DOHH2 (cell line): ENCODE results near the gene MCOLN1.

Experiments used
- H3F3A ChIP-seq: fragments of 200-600 bp; sonication (generic), shearing (Covaris generic); 2 replicates; pipeline ENCODE4 v1.6.0; 2016; ENCODE audit warnings: antibody characterized with exemption, mild to moderate bottlenecking; ENCODE audit not compliant: control insufficient read depth, insufficient read depth
- H3K27ac ChIP-seq: fragments of 200-600 bp; sonication (generic); 2 replicates; pipeline ENCODE4 v1.5.1; 2014; ENCODE audit warnings: low read depth, mild to moderate bottlenecking, low read length, moderate library complexity
- H3K27me3 ChIP-seq: fragments of 200-600 bp; sonication (generic); 2 replicates; pipeline ENCODE4 v1.6.1; 2014; ENCODE audit warnings: mild to moderate bottlenecking, low read length, mixed read lengths; ENCODE audit not compliant: control insufficient read depth
- H3K36me3 ChIP-seq: fragments of 200-600 bp; sonication (generic); 2 replicates; pipeline ENCODE4 v1.6.1; 2014; ENCODE audit warnings: mild to moderate bottlenecking, low read length, moderate library complexity, mixed read lengths; ENCODE audit not compliant: control insufficient read depth
- H3K4me1 ChIP-seq: fragments of 200-600 bp; sonication (generic); 2 replicates; pipeline ENCODE4 v1.6.1; 2014; ENCODE audit warnings: mild to moderate bottlenecking, low read length, mixed read lengths; ENCODE audit not compliant: control insufficient read depth
- H3K4me2 ChIP-seq: fragments of 200-600 bp; sonication (generic); 2 replicates; pipeline ENCODE4 v1.6.0; 2014; ENCODE audit warnings: mild to moderate bottlenecking, low read length, moderate library complexity
- H3K4me3 ChIP-seq: fragments of 200-600 bp; sonication (generic); 2 replicates; pipeline ENCODE4 v1.5.1; 2014; ENCODE audit warnings: mild to moderate bottlenecking, low read length, mixed read lengths
- H3K79me2 ChIP-seq: fragments of 200-600 bp; sonication (generic); 2 replicates; pipeline ENCODE4 v1.6.1; 2014; ENCODE audit warnings: mild to moderate bottlenecking, low read length, mixed read lengths; ENCODE audit not compliant: control insufficient read depth
- H3K9me2 ChIP-seq: fragments of 200-600 bp; sonication (generic); replicated peaks from 2 replicates; pipeline ENCODE4 v1.6.1; 2014; ENCODE audit warnings: mild to moderate bottlenecking, low read length, mixed read lengths; ENCODE audit not compliant: control insufficient read depth
- H3K9me3 ChIP-seq: fragments of 200-600 bp; sonication (generic); 2 replicates; pipeline ENCODE4 v1.6.1; 2014; ENCODE audit warnings: antibody characterized with exemption, low read length, mixed read lengths; ENCODE audit not compliant: control insufficient read depth, insufficient read depth
- H4K20me1 ChIP-seq: fragments of 200-600 bp; sonication (generic); 2 replicates; pipeline ENCODE4 v1.6.0; 2014; ENCODE audit warnings: low read depth, mild to moderate bottlenecking, antibody characterized with exemption, low read length, moderate library complexity; ENCODE audit not compliant: control insufficient read depth, insufficient read depth
- EZH2phosphoT487 ChIP-seq: fragments of 200-600 bp; sonication (generic); IDR thresholded peaks from 2 replicates; pipeline ENCODE4 v1.6.1; 2017; ENCODE audit warnings: borderline replicate concordance, mild to moderate bottlenecking, antibody characterized with exemption, low read length, moderate library complexity, mixed read lengths
- TF ChIP-seq, protein P1 (sequence below): fragments of 200-600 bp; sonication (generic); IDR thresholded peaks from one replicate; pipeline ENCODE4 v1.5.1; 2014; ENCODE audit warnings: antibody characterized with exemption, mild to moderate bottlenecking, low read depth, low read length; ENCODE audit not compliant: poor library complexity, severe bottlenecking

MCOLN1 gene

DNA sequence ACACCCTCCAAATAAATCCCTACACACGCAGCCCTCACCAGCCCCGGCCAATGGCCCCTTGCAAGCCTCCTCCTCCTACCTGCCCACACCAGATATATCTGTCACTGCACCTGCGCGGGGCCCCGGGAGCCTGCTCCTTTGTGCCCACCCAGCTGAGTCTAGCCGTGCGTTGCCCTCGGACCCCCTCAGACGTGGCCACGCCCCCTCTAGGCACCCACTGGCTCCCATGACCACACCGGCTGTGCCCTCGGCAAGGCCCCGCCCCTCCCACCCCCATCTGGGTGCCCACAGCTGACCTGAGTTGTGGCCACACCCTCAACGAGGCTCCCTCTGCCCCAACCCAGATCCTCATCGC is 6.8 kb downstream of the MCOLN1 start:
- H3K27ac ChIP-seq = no peak overlapping the region
- no peak overlapping the region for H3K4me3 ChIP-seq
- no peak for TF ChIP-seq EZH2phosphoT487
- TF ChIP-seq, protein P1, sequence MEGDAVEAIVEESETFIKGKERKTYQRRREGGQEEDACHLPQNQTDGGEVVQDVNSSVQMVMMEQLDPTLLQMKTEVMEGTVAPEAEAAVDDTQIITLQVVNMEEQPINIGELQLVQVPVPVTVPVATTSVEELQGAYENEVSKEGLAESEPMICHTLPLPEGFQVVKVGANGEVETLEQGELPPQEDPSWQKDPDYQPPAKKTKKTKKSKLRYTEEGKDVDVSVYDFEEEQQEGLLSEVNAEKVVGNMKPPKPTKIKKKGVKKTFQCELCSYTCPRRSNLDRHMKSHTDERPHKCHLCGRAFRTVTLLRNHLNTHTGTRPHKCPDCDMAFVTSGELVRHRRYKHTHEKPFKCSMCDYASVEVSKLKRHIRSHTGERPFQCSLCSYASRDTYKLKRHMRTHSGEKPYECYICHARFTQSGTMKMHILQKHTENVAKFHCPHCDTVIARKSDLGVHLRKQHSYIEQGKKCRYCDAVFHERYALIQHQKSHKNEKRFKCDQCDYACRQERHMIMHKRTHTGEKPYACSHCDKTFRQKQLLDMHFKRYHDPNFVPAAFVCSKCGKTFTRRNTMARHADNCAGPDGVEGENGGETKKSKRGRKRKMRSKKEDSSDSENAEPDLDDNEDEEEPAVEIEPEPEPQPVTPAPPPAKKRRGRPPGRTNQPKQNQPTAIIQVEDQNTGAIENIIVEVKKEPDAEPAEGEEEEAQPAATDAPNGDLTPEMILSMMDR = no peak
- no peaks in the 10 kb centered on the region for H3K79me2 ChIP-seq
- peaks cover 7% of the 10 kb centered on the region for H3K4me1 ChIP-seq
- no peaks in the 10 kb centered on the region for H3K9me2 ChIP-seq
- H3K9me3 ChIP-seq = no peaks in the 10 kb centered on the region
- no peaks in the 10 kb centered on the region for H4K20me1 ChIP-seq
- no peaks in the 10 kb centered on the region for H3K36me3 ChIP-seq
- H3F3A ChIP-seq = no peaks in the 10 kb centered on the region
- H3K27me3 ChIP-seq = no peaks in the 10 kb centered on the region
- H3K4me2 ChIP-seq = no peak overlapping the region

- Histone ChIP-seq H3K79me2 (no peaks in the 10 kb centered on the region), H3F3A (no peaks in the 10 kb centered on the region), H3K27ac (no peak overlapping the region), H3K9me2 (no peaks in the 10 kb centered on the region), H3K27me3 (no peaks in the 10 kb centered on the region), H4K20me1 (no peaks in the 10 kb centered on the region), H3K4me2 (no peak overlapping the region), H3K36me3 (no peaks in the 10 kb centered on the region), H3K4me1 (peaks cover 11% of the 10 kb centered on the region), H3K4me3 (no peak overlapping the region), H3K9me3 (no peaks in the 10 kb centered on the region)
- TF ChIP-seq EZH2phosphoT487 = no peak
- TF ChIP-seq, protein P1 = no peak
Observed at GRCh38 chr19:7529610-7530490, 7.4 kb downstream of the MCOLN1 start.

DNA sequence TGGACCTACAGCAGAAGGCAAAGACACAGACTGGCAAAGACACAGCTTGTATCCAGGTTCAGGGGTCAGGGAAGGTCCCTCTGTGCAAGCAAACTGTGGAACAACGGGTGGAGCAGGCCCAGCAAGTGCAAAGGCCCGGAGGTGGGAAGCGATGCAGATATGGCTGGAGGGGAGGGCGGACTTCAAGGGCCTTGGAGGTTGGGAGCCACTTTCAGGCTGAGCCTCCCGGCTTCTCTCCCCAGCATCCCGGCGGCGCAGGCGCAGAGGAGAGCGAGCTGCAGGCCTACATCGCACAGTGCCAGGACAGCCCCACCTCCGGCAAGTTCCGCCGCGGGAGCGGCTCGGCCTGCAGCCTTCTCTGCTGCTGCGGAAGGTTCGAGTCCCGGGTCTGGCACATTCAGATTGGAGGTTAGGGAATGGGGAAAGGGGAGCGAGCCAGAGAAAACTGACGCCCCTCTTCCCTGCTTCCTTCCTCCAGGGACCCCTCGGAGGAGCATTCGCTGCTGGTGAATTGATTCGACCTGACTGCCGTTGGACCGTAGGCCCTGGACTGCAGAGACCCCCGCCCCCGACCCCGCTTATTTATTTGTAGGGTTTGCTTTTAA is 11.0 kb downstream of the MCOLN1 start:
- no peaks in the 10 kb centered on the region for H3K9me3 ChIP-seq
- H3K79me2 ChIP-seq = peaks cover 3% of the 10 kb centered on the region; the same call in 1 of the 2 replicates
- peaks cover 3% of the 10 kb centered on the region; the same call in 1 of the 2 replicates for H3F3A ChIP-seq
- H3K4me3 ChIP-seq = peak overlapping the region; percentile 98
- H3K9me2 ChIP-seq = no peaks in the 10 kb centered on the region
- H3K4me1 ChIP-seq = peaks cover 16% of the 10 kb centered on the region
- H3K27me3 ChIP-seq = no peaks in the 10 kb centered on the region
- peaks cover 5% of the 10 kb centered on the region for H3K36me3 ChIP-seq
- no peak for TF ChIP-seq EZH2phosphoT487
- TF ChIP-seq, protein P1 = no peak
- H3K4me2 ChIP-seq = peak overlapping the region; percentile 85
- no peak overlapping the region for H3K27ac ChIP-seq
- H4K20me1 ChIP-seq = no peaks in the 10 kb centered on the region
